GM21825 (cell line): ENCODE data around the gene HDAC9.
A peak's percentile ranks its signal among the peaks of the same experiment; 100 is the strongest.

Source experiments
- ATAC-seq: cut with Tn5 transposase; IDR thresholded peaks from one replicate; pipeline ENCODE4 v1.9.1; 2021; ENCODE audit warnings: mild to moderate bottlenecking, moderate library complexity; ENCODE audit not compliant: unreplicated experiment

Gene HDAC9

DNA sequence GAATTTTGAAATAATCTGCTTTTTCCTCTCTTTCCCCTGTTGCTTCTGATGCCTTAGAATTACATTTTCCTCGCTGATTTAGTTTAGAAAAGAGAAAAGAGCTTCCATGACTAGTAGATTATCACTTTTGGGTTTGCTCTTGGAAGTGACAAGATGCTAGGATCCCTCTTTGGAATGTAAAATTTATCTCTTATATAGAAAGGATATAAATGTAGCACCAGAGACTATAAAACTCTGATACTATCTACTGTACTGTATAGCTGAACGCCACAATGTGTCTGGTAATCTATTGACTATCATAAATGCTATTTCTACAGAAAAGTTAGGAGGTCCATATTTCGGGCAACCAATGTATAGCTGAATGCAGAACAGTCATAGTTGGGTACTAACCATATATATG is 1.1 kb upstream of the HDAC9 start:
- no peak for ATAC-seq

DNA sequence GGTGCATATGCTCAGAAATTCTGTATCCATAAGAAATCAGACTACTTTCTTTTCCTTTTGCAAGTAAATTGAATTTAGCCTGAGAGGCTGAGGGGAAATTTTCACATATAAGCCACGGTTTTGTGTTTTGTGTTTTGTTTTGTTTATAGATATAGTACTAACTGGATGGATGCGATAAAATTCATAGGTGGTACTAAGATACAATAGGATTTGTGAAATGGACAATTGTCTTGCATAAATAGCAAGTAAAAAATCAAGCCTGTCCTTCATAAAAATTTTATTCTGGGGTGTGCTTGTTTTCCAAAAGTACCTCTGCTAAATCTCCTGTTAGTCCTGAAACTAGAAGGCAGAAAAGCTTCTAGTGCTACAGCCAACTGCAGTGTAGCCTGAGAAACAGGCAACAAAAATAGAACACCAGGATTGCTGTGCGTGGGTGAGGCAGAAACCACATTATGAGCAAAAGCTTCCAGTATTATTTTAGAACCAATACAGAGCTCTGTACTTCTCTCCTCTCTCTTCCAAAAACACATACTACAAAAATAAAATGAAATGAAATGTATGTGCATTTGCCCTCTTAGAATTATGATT is 634 bp upstream of the HDAC9 start:
- peak; percentile 39 for ATAC-seq

DNA sequence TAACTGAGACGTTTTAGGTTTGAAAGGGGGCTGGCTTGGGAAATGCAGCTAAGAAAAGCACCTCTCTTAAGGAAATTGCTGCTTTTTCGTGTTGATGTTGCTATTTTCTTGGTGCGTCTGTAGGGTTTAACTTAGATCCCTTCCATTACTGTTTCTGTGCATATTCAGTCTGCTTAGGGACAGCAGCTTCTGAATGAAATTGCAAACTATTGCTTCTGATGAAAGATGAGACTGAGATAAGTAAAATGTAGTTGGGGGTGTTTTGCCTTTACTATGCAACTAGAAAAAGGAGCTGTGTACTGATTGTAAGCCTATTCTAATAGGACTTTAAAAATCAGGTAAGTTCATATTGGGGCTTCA is 772 bp downstream of the HDAC9 start:
- ATAC-seq = no peak

DNA sequence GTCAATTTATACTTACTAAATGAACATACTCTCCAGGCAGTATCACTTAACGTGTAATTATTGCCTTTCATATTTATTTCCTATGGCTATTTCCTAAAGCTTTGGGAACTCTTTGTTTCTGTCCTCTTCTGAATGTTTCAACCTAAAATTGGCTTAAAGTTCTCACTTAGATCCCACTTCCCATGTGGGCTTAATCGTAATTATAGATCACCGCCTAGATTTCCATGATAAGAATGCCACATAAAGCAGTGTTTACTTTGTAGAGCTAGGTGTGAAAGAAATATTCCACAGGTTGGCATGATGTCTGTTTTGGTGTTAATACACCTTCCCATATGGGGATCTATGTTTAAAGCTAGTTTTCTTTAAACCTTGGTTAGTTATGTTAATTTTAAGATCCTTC is 1.5 kb downstream of the HDAC9 start:
- no peak for ATAC-seq

DNA sequence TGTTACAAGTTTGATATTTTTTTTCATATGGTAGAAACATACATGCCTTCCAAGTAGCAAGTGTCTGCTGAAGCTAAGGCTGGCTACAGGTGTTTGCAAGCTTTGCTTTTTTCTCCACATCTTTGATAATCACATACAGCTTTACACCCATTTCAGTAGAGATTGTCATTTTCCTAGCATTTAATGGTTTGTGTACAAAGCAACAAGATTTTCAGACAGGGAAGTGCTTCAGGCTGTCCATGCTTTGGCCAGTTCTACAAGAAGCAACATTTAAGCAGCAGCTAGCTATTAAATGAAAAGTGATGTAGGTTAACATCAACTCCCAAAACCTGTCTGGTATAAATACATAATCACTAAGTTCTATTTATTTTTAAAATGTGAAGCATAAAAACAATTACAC is 2.3 kb downstream of the HDAC9 start:
- no peak for ATAC-seq

DNA sequence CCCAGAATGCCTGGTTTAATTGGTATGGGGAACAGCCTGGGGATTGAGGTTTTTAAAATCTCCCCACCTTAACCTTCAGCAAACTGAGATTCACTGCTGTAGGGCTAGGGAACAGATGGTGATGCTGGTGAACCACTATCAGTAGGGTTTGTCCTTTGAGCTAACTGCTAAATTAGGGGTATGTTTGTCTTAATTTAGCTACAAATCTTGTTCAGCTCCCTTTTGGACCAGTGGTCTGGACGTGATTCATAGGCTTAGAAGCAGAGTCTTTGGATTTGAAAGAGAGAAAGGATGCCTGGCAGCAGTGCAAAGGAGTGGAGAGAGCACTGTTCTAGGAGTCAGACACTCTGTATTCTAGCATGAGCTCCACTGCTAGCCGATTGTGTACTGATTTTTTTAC is 2.8 kb downstream of the HDAC9 start:
- ATAC-seq = no peak

DNA sequence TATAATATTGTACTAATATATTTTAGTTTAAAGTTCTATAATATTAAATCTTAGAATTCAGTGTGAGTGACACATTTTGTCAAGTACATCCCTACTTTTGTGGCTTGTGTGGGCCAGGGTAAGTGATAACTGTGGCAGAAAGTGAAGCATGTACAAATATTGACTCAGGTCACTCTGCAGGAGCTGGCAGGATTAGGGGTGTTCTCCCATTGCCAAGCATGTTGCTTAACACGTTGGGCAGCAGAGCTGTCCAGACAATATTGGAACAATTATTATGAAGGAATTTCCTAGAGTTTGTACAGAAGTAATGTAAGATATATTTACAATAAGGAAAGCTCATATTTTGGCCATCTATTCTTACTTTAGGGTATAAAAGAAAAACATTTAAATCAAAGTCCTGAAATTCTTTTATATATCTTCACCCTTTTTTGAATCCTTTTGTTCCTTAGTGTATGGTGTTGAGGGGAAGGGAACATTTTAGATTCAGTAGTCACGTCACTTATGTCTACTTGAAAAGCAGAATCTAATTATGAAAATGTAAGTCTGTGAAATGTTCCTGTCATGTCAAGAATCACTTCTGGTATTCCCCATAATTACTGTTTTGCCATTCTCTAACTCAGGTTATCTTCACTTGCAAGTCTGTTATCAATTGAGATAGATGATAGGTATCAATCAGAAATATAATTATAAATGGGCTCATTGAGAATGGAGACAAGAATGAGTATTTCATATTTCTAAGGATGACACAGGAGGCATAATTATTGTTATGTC is 4.0 kb downstream of the HDAC9 start:
- no peak for ATAC-seq

DNA sequence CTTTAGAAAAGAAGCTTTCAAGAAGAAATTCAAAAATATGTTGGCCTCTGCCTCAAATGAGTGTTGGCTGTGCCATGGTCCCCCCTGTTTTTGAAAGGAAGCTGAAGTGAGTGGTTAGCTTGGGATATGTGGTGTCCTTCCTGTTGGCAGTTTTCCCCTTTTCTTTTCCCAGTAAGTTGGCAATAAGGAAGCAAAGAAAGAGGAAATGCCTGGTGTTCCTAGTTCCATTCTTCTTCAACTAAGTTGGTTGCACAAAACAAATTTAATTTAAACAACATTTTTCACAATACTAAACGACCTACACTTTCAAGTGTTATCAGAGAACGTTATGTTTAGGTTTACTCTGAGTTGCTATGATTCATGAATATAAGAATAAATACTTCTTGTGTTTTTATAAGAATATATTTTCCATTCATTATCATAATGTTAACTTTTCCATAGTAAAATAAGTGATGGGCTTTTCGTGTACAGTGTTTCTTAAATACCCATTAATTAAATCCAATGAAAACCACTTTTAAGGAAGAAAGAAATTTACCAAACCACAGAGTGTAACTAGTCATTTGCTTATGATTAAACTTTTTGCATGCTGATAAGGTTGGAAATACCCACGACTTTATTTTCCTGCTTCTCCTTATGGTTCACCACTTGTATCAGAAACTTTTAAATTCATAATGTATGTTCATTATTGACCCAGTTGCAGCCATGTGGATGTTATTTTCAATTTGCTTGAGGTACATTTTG is 7.7 kb downstream of the HDAC9 start:
- ATAC-seq = no peak

DNA sequence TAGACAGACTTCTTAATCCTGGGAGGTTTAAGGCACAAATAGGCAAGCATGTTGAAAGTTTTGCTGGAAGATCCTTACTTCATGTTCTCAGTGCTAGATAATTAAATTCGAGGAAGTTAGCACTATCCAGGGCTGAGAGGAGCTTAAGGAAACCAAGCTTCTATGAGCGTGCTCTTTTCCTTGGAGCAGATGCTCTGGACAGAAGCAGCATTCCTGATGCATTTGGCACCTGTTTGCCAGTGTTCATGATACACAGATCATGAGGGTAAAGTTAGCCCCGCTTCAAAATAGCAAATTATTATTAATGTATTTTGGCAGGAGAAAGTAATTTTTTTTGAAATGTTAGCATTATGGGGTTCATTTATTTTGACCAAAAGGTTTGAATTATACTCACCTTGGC is 9.4 kb downstream of the HDAC9 start:
- no peak for ATAC-seq

DNA sequence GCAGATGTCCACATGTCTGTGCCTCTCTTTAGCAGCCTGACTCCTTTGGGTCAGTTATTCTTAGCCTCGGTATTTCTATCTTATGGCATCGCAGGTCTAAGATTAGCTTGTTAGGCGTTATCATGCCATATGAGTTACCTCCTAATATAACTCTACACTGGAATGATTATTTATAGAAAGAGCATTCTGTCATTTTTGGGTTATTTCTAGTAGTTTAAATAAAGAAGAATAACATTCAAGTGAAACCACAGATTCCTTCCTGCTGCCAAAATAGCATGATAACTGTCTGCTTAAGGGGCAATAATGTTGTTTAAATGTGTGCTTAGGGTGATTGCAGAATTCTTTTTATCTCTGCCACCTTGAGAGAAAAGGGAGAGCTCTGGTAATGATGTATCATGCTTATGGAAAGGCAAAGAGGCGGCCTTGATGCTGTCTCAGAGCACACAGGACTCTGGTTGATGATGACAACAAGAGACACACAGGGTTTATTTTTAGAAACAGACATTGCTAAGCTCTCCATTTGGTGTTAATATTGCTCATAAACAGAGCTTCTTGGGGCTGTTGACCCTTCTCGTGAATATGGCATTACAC is 10.4 kb downstream of the HDAC9 start:
- peak; percentile 42 for ATAC-seq

DNA sequence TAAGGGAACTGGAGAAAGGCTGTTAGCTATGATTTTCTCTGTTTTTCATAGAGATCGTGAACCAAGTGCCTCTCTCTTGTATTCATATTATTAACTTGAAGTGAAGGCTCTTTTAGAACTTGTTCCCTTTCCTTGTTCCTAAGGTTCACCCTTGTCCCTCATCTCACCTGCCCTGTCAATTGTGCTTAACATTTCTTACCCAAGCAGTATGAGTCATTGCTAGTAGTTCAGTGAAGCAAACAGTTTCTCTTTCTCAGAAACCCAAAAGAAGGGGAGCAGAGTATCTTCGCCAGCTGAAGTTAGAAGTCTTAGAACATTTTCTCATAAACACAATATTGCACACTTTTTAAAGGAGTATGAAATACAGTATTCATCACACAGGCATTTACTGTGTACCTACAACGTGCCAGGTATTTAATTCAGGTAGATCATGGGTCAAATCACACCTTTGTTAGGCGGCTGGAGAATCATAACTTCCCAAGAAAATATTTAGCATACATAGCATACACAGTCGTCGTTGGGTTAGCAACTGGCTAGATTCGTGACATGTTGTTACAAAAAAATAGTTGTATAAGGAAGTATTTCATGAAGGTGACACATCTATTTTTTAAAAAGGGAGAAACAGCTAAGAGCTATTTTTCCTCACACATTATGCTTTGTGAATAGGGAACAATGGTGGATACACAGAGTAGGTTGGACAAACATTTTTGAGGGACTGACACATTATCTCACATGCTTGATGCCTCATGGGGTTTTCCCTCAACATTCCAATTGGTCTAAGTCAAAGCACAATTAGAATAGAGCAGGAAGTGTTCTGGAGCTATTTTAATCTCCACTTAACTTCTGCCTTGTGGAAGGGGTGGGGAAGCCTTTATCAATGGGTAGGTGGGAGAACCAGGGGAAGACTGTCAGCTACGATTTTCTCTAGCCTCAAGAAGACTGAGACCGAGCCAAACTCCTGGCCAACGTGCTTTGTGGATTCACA is 13.2 kb downstream of the HDAC9 start:
- peak; percentile 92 for ATAC-seq

DNA sequence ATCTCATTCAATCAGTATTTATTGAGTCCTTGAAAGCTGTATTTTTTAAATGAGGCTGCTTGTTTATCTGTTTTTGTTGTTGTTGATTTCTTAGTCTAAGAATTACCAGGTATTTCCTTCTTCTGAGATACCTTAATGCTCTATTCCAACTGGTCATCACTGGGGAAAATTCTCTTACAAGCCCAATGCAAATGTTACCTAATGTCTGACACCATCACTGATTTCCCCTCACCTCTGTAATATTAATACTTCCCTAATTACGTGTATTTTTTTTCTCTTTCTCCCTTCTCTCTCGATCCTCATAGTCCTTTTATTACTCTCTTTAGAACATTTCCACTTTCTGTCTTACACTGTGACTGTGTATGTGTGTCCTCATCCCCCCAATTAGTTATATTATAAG is 13.9 kb downstream of the HDAC9 start:
- ATAC-seq = no peak

DNA sequence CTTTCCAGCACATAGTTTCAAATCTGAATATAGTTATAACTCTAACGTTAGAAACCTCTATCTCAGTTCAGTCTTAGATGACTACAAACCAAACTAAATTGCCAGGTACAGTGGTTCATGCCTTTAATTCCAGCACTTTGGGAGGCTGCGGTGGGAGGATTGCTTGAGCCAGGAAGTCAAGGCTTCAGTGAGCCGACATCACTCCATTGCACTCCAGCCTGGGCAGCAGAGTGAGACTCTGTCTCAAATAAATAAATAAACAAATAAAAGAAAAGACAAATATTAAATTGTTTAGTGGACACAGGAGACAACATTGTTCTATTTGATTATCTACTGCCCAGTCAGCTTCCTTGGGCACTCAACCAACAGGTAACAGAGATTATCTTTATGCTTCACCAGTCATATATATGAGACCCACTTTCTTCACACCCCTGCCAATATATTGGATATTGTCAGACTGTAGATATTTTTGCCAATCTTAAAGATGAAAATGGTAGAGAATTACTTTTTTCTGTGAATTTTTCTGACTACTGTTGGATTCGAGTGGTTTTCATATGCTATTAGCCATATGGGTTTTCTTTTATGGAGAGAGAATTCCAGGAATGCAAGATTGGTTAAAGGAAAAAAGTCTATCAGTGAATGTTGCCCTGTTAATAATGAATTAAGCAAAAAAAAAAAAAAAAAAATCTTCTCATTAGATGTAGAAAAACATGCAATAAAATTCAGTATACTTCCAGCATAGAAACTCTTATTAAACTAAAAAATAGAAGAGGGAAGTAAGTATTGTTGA is 16.0 kb downstream of the HDAC9 start:
- ATAC-seq = no peak

DNA sequence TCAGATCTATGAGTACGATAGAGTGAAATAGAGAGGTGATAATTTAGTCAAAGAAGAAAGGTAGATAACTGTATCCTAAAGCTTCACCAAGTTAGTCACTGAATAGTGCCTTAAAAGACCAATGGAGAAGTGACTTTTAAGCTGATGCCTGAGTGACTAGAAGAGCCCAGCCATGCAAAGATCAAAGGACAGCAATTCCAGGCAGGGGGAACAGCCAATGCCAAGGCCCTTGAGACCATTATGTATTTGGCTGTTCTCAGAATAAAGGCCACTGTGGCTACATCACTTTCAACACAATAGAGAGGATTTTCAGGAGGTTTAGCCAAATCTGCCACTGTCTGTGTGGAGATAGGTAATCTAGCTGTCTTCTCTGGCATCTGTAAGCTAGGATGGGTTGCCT is 17.8 kb downstream of the HDAC9 start:
- ATAC-seq = no peak

DNA sequence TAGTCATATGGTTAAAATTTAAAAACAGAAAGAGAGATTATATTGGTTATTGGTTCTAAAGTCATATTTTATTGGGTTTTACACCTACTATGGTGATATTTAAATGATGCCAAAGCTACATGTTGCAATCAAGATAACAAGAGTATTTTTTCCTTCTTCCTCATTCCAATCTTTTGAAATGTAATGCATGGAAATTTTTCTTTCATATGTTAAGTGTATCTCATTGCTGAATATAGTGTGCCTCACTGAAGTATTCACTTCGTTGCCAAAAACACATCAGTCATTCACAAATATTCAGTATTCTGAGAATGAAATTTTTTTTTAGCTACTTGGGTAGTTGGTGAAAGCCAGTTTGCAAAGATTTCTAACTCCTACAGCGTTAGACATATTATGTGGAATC is 19.5 kb downstream of the HDAC9 start:
- ATAC-seq = no peak

DNA sequence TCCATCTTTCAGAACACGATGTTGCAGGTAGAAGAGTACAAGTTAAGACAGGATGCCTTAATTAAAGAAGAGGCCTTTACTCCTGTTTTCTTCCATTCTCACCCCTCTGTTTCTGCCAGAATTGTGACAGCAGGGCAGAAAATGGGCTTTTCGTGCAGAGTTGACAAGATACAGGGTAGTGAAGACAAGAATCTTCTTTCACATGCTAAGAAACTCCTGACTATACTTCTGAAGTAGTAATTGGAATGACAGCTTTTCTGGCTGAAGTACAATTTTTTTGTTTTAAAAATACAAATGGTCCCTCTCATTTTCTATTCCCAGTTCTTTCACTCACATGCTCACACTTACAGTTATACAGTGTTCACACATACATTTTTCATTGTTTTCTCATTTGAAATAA is 22.1 kb downstream of the HDAC9 start:
- no peak for ATAC-seq

DNA sequence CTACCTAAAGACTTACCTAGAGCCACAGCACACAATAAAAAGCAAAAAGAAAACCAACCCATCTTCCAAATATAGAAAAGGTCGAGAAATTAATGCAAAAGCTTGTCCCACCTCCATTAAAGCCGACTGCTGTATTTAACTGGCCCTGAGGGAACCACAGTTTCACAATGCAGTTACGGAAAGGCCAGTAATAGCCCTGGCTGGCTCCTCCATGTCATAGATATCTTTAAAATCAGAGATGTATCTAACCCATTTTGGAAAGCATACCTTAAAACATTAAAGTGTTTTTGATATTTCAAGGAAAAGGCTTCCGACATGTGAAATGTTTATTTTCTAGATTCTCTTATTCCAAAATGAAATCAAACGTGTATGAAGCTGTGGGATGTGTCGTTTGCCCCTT is 23.0 kb downstream of the HDAC9 start:
- no peak for ATAC-seq

DNA sequence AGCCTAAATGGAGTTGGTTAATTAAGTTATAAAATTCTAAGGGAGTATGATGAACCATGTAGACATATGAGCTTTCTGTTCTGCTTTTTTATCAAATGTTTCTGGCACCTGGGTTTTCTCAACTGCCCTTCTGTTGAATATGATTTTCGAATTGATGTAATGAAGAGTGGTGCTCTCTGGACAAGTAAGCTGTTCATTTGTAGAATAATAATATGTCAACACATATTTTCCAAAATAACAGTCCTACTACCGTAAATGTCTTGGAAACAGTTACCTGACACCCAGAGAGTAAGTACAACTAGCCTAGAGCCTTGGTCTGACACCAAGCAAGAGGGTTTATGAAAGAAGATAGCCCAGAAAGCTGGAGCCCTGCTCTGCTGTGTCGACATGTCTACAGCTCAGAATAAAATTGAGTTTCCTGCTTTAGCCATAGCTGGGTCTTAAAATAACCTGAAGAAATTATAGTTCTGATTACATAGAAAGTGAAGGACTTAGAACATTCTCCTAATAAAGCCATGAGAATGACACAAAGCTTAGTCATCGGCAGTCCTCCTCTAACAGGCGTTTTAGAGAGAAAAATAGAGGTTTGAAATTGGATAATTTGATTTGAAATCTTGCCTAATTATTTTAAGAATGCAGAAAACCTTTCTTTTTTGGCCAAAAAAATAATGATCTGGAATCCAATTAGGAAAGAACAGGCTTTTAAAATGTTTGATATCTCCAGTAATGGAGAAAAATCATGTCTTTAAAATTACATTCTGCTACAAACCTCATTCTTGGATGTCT is 25.1 kb downstream of the HDAC9 start:
- peak; percentile 77 for ATAC-seq

DNA sequence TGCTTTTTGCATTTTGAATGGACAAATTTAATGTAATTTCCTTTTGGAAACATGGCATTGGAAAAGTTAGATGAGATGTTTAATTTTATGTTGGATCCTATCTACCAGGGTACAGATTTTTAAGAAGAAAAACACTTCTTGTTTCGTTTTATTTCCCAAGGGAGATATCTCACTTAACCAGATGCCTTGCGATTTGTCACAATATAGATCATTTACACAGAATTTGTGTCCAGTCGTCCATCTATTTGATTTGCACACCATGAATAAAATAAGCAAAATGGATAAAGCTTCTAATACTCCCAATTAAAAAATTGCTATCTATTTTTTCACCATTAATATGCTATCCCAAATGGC is 25.7 kb downstream of the HDAC9 start:
- ATAC-seq = no peak
